ENCODE measurements around the gene PISD. TPM values are rescaled to one million over a fixed set of nuclear protein-coding genes. Genes with fewer than 3 reads are reported as not detected.

PISD gene
- total RNA-seq, 1 donor, result 25.5 TPM

DNA sequence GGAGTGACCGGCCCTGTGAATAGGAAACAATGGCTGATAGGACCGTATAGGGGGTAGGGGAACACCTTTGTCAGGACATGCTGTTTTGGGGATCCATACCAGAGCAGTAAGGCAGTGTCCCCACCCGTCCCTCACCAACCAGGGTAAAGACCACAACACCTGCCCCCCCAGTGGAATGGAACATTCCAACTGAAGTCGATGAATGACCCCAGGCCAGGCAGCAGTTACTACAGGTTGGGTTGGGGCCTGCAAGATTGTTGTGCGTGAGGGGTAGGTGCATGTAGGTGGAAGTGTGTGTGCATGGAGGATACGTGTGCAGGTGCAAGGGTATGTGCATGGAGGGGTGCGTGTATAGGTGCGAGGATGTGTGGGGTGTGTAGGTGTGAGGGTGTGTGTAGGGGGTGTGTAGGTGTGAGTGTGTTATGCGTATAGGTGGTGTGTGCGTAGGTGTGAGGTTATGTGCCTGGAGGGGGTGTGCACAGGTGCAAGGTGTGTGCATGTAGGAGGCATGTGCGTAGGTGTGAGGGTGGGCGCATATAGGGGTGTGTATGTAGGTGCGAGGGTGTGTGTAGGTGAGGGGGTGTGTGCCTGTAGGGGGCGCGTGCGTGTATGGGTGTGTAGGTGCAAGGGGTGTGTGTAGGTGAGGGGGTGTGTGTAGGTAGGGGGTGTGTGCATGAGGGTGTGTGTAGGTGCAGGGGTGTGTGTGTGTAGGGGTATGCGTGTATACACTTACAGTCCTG is 32.9 kb downstream of the PISD start:
- peak overlapping the region; percentile 79 for H3K4me3 ChIP-seq (ENCODE audit: low read depth, low read length)
- no peak for DNase-seq (ENCODE audit: low read depth)
- TF ChIP-seq, protein P1, sequence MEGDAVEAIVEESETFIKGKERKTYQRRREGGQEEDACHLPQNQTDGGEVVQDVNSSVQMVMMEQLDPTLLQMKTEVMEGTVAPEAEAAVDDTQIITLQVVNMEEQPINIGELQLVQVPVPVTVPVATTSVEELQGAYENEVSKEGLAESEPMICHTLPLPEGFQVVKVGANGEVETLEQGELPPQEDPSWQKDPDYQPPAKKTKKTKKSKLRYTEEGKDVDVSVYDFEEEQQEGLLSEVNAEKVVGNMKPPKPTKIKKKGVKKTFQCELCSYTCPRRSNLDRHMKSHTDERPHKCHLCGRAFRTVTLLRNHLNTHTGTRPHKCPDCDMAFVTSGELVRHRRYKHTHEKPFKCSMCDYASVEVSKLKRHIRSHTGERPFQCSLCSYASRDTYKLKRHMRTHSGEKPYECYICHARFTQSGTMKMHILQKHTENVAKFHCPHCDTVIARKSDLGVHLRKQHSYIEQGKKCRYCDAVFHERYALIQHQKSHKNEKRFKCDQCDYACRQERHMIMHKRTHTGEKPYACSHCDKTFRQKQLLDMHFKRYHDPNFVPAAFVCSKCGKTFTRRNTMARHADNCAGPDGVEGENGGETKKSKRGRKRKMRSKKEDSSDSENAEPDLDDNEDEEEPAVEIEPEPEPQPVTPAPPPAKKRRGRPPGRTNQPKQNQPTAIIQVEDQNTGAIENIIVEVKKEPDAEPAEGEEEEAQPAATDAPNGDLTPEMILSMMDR (IDR thresholded peaks at IDR 0.05; ENCODE audit: insufficient read depth, low read length), result no peak

DNA sequence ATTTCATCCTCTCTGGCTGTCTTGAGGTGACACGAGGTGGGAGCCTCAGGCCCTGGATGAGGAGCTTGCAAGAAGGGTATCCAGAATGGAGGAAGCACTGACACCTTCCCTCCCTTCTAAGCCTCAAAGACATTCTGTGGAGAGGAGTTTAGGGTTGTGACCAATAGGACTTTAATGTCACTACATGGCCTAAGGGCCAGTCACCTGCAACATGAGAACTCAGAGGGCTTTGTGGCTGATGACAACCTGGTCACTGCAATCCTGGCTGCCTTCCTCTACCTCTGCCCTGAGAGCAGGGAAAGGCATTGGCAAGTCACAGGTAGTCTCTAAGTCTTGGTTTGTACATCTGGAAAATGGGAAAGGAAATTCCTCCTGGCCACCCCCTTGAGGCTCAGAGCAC is 33.7 kb downstream of the PISD start:
- no peak overlapping the region for H3K4me3 ChIP-seq (ENCODE audit: low read depth, low read length)
- TF ChIP-seq, protein P1 (IDR thresholded peaks at IDR 0.05; ENCODE audit: insufficient read depth, low read length), result no peak
- DNase-seq (ENCODE audit: low read depth), result no peak

DNA sequence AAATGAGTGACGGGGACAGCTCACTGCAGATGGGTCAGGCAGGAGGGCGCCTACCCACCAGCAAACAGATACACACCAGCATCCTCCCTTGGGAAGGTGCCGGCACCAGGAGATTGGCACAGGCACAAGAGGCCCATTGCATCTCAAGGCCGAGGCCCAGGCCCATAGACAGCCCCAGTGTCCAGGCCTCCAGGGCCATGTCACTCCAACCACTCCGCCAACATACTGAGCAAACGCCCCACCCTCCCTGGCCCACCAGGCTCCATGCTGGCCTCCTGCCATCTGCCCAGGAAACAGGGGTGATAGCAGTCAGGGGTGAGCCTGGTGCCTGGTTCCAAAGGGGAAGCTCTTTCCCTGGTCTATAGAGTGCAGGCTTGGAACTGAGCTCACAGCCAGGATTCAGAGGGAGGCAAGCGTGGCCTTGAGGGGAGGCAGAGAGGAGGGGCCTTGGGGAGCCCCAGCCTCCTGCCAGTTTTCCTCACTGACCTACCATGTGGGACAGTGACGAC is 34.7 kb downstream of the PISD start:
- TF ChIP-seq, protein P1 (IDR thresholded peaks at IDR 0.05; ENCODE audit: insufficient read depth, low read length), result no peak
- DNase-seq (ENCODE audit: low read depth), result no peak

DNA sequence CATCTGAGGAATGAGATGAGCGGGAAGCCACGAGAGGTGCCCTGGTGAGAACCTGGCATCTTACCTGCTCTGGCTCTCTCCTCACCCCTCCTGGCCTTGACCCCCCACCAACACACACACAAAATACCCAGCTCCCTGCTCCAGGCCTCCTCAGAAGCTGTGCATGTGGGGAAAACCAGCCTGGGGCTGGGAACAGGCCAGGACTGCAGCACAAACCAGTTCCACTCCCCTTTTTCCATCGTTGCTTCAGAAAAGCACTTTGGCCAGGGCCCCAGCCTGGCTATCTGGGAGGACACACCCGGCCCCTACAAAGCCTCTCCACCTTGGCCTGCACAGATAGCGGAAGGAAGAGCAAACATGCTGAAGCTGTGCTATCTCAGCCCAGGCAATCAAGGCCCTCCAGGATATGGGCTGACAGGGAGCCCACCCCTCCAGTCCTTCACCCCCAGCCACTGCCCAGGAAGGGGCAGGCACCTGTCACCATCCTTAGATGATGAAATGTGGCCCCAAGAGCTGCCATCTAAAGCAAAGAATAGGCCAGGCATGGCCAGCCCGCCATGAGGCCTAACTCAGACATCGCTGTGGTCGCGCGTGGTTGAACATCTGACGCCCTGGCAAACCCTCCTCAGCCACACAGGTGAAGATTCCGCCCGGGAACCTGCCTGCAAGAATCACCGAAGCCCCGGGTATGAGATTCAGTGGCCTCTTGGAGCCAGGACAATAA is 35.4 kb downstream of the PISD start:
- no peak overlapping the region for H3K4me3 ChIP-seq (ENCODE audit: low read depth, low read length)
- DNase-seq (ENCODE audit: low read depth), result peak; percentile 71
- TF ChIP-seq, protein P1 (IDR thresholded peaks at IDR 0.05; ENCODE audit: insufficient read depth, low read length), result no peak

More for the DNA sequence above, 34.7 kb downstream of the PISD start:
- no peak overlapping the region for H3K4me3 ChIP-seq (ENCODE audit: low read depth, low read length)

DNA sequence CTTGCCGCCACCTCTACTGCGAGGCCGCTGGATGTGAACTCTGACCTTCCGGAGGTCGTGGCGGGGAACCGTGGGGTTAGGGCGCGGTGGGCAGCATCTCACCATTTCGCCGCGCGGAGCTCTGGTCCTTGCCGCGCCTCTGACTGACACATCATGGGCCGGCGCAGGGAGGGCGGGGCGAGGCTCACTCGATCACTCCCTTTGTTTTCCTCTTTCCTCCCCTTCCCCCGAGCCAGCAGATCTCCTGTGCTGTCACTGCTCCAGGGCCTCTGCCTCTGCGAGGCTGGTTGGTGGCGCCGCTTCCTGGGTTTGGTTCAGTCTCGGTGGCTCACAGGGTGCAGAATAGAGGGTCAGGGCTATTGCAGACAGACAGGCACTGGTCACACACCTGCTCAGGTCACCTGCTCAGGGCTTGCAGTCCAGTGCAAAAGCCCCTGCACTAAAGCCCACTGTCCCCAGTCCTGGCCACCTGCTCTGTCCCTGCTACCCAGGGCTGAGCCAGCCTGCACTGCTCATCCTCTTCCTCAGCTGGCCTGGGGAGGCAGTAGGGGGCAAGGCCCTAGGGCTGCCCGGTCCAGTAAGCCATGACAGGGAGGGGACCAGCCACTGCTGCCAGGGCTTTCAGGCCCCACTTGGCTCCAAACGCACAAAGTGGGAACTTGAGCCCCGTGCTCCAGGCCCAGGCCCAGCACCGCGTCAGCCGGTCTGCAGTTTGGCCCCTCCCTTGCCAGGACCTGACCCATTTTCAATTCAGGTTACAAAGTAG is 36.2 kb downstream of the PISD start:
- H3K4me3 ChIP-seq (ENCODE audit: low read depth, low read length), result peak overlapping the region; percentile 37
- peak; percentile 43 for DNase-seq (ENCODE audit: low read depth)
- TF ChIP-seq, protein P1 (IDR thresholded peaks at IDR 0.05; ENCODE audit: insufficient read depth, low read length), result no peak

DNA sequence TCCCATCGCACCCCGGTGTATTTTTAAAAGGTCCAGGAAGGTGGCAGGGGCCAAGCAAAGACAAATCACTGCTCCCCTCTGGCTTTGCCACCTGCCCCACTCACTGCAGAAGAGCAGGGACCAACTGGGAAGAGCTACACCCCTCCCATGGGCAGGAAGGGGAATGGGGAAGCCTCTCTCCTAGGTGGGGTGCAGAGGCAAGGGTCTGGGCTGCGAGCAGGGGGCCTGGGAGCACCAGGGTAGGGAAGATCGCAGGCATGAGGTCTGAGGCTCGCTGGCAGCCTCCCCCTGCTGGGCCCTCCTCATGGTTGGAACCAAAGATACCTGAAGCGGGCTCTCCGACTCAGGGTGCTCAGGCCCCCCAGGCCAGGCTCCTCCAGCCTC is 36.8 kb downstream of the PISD start:
- peak overlapping the region; percentile 37 for H3K4me3 ChIP-seq (ENCODE audit: low read depth, low read length)
- no peak for DNase-seq (ENCODE audit: low read depth)
- TF ChIP-seq, protein P1 (IDR thresholded peaks at IDR 0.05; ENCODE audit: insufficient read depth, low read length), result no peak

Measured in fibroblast of the aortic adventitia (primary cell).